ENCODE results near the gene JPH3.

The JPH3 gene

DNA sequence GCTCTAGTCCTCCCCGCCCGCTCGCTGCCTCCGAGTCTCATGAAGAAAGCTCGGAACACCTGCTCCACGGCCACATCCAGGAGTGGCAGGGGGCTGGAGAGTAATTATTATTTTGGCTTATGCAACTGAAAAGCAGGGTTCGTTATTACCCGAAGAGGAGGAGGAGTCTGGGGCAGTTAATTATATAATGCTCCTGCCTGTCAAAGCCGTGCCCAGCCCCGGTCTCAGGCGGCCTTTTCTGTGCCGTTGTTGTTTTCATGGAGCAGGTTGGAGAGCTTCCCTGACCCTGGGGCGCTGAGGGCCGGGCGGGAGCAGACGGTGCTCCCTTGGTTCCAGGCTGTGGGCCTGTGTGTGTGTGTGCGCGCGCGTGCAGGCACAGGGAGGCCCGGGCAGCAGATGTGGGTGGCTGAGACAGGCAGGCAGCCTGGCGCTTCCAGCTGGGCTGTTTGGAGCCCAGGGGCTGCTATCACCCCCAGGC is 2.4 kb downstream of the JPH3 start:
- POLR2A ChIA-PET (ENCODE audit: low non-redundant PET), result no interaction called here
- TF ChIP-seq, protein P1, sequence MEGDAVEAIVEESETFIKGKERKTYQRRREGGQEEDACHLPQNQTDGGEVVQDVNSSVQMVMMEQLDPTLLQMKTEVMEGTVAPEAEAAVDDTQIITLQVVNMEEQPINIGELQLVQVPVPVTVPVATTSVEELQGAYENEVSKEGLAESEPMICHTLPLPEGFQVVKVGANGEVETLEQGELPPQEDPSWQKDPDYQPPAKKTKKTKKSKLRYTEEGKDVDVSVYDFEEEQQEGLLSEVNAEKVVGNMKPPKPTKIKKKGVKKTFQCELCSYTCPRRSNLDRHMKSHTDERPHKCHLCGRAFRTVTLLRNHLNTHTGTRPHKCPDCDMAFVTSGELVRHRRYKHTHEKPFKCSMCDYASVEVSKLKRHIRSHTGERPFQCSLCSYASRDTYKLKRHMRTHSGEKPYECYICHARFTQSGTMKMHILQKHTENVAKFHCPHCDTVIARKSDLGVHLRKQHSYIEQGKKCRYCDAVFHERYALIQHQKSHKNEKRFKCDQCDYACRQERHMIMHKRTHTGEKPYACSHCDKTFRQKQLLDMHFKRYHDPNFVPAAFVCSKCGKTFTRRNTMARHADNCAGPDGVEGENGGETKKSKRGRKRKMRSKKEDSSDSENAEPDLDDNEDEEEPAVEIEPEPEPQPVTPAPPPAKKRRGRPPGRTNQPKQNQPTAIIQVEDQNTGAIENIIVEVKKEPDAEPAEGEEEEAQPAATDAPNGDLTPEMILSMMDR (conservative IDR thresholded peaks at IDR 0.05; ENCODE audit: low read depth), result no peak
- CTCF ChIA-PET, result interaction anchor here (0.6 to 1.9 kb wide), 3 partner anchors 29 to 172 kb away, joined by 3 to 10 read pairs (median 6); no protein-coding TSS in a partner anchor
- no peak overlapping the region for H3K27ac ChIP-seq
- no peak for DNase-seq (ENCODE audit: low spot score)

DNA sequence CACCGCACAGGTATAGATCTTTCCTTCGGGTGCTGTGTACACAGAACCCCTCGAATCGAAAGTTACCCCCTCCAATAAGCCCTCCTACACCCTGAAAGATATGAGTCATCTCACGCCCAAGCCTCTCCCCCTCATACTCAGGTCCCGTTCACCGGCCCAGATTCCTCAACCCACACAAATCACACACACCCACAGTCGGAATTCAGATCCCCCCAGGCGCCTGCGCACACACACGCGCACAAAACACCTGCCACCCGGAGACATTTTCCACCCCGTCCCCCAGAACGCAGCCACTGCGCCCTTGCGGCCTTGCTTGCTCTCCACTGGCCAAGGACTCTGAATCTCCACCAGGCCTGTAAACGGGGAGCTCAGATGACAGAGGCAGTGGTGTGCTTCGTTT is 4.9 kb downstream of the JPH3 start:
- ChIA-PET POLR2A (ENCODE audit: low non-redundant PET) (no interaction called here), CTCF (interaction anchor here (0.5 kb wide), 1 partner anchor 1609 kb away, joined by 3 read pairs; no protein-coding TSS in a partner anchor)
- H3K27ac ChIP-seq, result no peak overlapping the region
- TF ChIP-seq, protein P1 (conservative IDR thresholded peaks at IDR 0.05; ENCODE audit: low read depth), result no peak
- DNase-seq (ENCODE audit: low spot score), result no peak

DNA sequence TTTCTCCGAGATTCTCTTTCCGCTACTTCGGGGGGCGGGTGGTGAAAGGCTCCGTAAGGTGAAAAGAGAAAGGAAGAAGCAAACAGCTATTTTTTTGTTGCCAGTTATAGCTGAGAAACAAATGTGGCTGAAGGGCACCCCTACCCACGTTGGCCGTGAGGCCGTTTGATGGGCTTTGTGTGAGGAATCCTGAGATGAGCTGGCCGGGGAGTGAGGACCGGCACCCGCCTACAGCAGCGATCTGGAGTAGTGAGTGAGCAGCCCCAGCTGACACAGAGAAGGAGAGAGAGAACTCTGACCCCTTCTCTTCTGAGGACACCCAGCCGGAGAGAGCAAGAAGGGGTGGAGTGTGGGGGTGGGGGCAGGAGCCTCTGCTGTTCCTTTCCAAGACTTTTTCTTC is 5.6 kb downstream of the JPH3 start:
- CTCF ChIA-PET, result interaction anchor here (0.5 kb wide), 1 partner anchor 1609 kb away, joined by 3 read pairs; no protein-coding TSS in a partner anchor
- H3K27ac ChIP-seq, result no peak overlapping the region
- POLR2A ChIA-PET (ENCODE audit: low non-redundant PET), result no interaction called here
- no peak for DNase-seq (ENCODE audit: low spot score)
- TF ChIP-seq, protein P1 (conservative IDR thresholded peaks at IDR 0.05; ENCODE audit: low read depth), result no peak

DNA sequence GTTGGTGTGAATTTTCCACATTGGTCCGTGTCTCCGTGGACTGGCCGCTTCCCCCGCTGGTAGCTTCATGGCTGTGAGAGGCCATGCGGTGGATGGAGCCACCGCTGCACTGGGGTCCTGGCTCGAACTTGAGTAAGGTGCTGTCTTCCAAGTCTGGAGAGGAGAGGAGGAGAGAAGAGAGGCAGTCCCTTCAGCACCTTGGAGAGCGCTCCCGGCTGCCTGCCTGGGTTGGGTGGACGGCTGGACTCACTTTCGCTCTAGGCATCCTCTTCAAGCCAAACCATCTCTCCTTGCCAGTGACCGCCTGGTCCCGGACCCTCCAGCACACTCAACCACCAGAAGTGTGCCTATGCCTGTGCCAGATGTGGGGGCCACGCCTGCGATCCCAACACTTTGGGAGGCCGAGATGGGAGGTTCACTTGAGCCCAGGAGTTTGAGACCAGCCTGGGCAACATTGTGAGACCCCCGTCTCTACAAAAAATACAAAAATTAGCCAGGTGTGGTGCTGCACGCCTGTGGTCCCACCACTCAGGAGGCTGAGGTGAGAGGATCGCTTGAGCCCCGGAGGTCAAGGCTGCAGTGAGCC is 6.2 kb downstream of the JPH3 start:
- POLR2A ChIA-PET (ENCODE audit: low non-redundant PET), result no interaction called here
- CTCF ChIA-PET, result no interaction called here
- H3K27ac ChIP-seq, result no peak overlapping the region
- DNase-seq (ENCODE audit: low spot score), result peak; percentile 73
- TF ChIP-seq, protein P1 (conservative IDR thresholded peaks at IDR 0.05; ENCODE audit: low read depth), result no peak

DNA sequence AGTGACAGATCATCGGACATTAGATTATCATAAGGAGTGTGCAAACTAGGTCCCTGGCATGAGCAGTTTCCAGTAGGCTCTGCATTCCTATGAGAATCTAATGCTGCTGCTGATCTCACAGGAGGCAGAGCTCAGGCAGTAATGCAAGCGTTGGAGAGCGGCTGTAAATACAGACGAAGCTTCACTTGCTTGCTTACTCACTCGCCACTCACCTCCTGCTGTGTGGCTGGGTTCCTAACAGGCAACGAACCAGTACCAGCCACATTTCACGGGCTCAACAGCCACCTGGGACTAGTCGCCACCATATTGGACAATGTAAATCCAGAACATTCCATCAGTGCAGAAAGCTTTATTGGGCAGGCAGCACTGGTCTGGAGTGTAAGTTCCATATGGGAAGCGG is 7.7 kb downstream of the JPH3 start:
- H3K27ac ChIP-seq, result no peak overlapping the region
- CTCF ChIA-PET, result no interaction called here
- DNase-seq (ENCODE audit: low spot score), result no peak
- TF ChIP-seq, protein P1 (conservative IDR thresholded peaks at IDR 0.05; ENCODE audit: low read depth), result no peak
- POLR2A ChIA-PET (ENCODE audit: low non-redundant PET), result no interaction called here

DNA sequence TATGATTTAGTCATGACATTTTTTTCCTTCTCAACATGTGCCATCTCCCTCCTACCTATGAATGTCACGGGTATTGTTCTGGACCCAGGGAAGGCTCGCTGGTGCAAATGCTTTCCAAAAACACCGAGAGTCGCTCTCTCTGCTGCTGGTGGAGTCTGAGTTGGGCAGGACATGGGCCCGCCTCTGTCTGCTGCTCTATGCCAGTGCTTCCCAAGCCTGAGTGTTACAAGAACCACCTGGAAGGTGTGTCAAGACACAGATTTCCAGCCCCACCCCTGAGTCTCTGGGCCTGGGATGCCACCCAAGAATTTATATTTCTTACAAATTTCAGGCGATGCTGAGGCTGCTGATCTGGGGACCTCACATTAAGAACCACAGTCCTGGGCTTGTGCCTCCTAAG is 9.1 kb downstream of the JPH3 start:
- H3K27ac ChIP-seq, result no peak overlapping the region
- ChIA-PET CTCF (interaction anchor here (0.5 kb wide), 1 partner anchor 217 kb away, joined by 3 read pairs; no protein-coding TSS in a partner anchor), POLR2A (ENCODE audit: low non-redundant PET) (no interaction called here)
- TF ChIP-seq, protein P1 (conservative IDR thresholded peaks at IDR 0.05; ENCODE audit: low read depth), result no peak
- DNase-seq (ENCODE audit: low spot score), result no peak

Data from RWPE1 (cell line).